ENCODE results near the gene CHD2.
A peak's percentile ranks its signal among the peaks of the same experiment; 100 is the strongest.
"Not testable (repeated sequence)": the region's sequence is repeated elsewhere in the genome, so short reads cannot be mapped to it uniquely, and the experiment has no call there.

The CHD2 gene

DNA sequence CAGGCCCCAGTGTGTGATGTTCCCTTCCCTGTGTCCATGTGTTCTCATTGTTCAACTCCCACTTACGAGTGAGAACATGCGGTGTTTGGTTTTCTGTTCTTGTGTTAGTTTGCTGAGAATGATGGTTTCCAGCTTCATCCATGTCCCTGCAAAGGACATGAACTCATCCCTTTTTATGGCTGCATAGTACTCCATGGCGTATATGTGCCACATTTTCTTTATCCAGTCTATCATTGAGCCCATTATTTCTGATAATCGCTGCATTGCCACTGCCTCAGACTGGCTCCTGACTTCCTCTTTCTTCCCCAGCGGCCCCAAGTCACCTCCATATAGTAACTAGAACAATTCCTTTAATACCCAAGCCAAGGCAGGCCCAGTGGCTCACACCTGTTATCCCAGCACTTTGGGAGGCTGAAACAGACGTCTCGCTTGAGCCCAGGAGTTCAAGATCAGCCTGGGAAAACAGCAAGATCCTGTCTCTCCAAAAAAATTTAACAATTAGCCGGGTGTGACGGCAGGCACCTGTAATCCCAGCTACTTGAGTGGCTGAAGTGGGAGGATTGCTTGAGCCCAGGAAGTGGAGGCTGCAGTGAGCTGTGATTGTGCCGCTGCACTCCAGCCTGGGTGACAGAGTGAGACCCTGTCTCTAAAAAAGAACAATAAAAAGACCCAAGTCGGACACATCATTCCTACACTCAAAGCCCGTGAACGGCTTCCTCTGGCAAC, 139.6 kb downstream of the CHD2 start:
- not testable (repeated sequence) for H3K9me3 ChIP-seq (ENCODE audit: control insufficient read depth, low read length); H3K27ac ChIP-seq (ENCODE audit: insufficient read depth, low read depth, low read length, poor library complexity, severe bottlenecking); H3K27me3 ChIP-seq (ENCODE audit: control insufficient read depth, insufficient read depth, low read length, poor library complexity, severe bottlenecking); H3K4me3 ChIP-seq (ENCODE audit: insufficient read depth, low read depth, low read length); H3K4me1 ChIP-seq (ENCODE audit: control insufficient read depth, insufficient read depth, low read length)
- 93 to 95% methylated on average over 11 of the region's 13 CpGs for WGBS, 2 experiments
- peaks cover 16% of the 10 kb centered on the region for H3K36me3 ChIP-seq (ENCODE audit: control insufficient read depth, insufficient read depth, low read length)

DNA sequence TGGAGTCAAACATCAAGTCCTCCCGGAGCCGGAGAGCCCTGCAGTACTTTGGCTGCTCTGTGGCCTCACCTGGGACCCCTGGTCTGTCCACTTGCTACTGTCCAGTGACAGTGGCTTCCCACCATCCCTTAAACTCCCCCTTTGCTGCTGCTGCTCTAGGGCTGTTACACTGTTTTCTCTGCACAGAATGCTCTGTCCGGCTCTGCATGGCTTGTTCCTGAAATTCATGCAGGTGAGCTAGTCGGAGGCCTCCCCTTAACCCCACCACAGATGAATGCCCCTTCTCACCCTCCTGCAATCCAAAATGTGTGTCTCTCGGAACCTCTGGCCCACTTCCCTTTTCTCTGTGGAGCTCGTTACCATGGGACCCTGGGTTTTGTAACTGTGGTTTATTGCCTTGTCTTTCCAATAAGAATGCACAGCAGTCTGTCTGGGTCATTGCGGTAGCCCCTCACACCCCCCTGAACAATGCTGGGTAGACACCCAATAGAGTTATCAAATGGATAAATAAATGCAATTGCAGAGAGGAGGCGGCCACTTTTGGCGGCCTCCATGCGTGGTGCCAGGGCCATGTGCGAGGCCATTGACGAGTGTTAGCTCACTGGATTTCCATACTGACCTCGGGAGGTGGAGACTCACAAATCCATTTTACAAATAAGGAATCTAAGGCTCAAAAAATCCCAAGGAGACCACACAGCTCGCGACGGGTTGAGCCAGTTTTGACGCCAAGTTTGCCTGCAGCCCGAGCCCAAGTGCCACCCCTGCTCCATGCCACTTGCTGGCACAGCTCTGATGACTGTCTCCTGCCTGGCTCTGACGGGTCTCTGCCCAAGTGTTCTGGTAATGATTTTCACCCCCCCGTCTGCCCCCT, 140.4 kb downstream of the CHD2 start:
- WGBS, 2 experiments = 94 to 95% methylated on average over 20 of the region's 20 CpGs
- H3K27ac ChIP-seq (ENCODE audit: insufficient read depth, low read depth, low read length, poor library complexity, severe bottlenecking) = no peak overlapping the region
- H3K4me1 ChIP-seq (ENCODE audit: control insufficient read depth, insufficient read depth, low read length) = peaks cover 5% of the 10 kb centered on the region

DNA sequence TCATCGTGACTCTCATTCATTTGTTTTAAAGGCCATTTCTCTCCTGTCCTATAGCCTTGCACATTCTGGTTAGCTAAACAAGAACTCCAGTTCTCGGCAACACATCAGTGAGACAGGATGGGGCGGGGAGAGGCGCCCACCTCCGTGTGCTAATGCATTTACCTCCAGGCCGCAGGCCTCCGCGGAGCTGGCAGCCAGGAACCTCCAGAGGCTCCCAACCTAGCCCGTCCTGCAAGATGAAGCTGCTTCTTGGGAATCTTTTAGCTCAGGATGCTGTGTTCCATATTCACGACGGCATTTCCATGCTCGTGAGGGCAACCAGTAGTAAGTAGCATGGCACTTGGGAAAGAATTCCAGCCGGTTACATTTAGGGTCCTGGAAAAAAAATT, 141.0 kb downstream of the CHD2 start:
- H3K36me3 ChIP-seq (ENCODE audit: control insufficient read depth, insufficient read depth, low read length) = peaks cover 30% of the 10 kb centered on the region
- no peak overlapping the region for H3K27ac ChIP-seq (ENCODE audit: insufficient read depth, low read depth, low read length, poor library complexity, severe bottlenecking)
- WGBS, 2 experiments = 85 to 86% methylated on average over 13 of the region's 13 CpGs
- no peak overlapping the region for H3K4me3 ChIP-seq (ENCODE audit: insufficient read depth, low read depth, low read length)
- no peaks in the 10 kb centered on the region for H3K9me3 ChIP-seq (ENCODE audit: control insufficient read depth, low read length)
- peaks cover 5% of the 10 kb centered on the region for H3K4me1 ChIP-seq (ENCODE audit: control insufficient read depth, insufficient read depth, low read length)
- H3K27me3 ChIP-seq (ENCODE audit: control insufficient read depth, insufficient read depth, low read length, poor library complexity, severe bottlenecking) = no peaks in the 10 kb centered on the region

More for the DNA sequence above, 140.4 kb downstream of the CHD2 start:
- Histone ChIP-seq H3K4me3 (ENCODE audit: insufficient read depth, low read depth, low read length) (no peak overlapping the region), H3K36me3 (ENCODE audit: control insufficient read depth, insufficient read depth, low read length) (peaks cover 24% of the 10 kb centered on the region), H3K27me3 (ENCODE audit: control insufficient read depth, insufficient read depth, low read length, poor library complexity, severe bottlenecking) (no peaks in the 10 kb centered on the region), H3K9me3 (ENCODE audit: control insufficient read depth, low read length) (no peaks in the 10 kb centered on the region)

DNA sequence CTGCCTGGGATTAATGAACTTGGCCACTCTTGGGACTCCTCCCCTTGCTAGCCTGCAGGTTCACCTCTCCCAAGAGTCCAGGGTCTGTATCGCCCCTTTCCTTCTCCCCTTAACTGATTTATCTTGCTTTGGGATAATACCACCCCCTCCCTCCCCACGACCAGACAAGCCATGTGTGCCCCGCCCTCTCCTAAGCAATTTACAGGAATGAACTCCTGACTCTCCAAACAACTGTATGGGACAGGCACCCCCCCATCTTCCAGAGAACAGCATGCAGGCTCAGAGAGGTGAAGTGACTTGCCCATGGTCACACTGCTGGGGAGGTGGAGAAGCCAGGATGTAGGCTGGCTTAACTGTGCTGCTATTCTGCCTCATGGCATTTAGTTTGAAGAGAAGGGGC, 142.1 kb downstream of the CHD2 start:
- peaks cover 41% of the 10 kb centered on the region for H3K36me3 ChIP-seq (ENCODE audit: control insufficient read depth, insufficient read depth, low read length)
- no peak overlapping the region for H3K27ac ChIP-seq (ENCODE audit: insufficient read depth, low read depth, low read length, poor library complexity, severe bottlenecking)
- 63 to 76% methylated on average over 3 of the region's 3 CpGs for WGBS, 2 experiments

DNA sequence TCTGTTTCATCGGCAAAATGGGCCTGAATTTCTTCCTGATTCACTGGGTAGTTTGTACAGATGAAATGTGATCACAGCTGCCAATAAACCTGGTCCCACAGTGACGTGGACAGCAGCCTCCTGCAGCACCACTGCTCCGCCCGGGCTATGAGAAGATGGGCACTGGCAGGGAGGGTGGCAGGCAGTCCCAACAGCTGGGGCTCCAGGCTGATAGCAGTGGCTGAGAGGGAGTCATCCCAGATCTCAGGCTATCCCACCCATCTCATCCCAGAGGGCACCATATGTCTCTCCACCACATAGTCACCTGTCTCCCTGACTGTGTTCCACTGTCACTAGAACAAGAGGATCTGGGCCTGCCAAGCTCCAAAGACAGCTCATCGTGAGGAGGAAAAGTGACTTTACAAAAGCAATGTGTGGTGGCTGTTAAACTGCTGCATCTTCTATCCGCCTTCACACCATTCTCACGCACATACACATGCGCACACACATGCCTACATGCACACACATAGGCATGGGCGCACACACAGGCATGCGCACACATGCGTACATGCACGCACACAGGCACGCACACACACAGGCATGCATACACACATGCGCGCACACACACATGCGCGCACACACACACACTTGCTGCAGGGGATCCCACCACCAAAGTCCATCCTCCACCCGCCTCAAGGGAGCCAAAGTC, 142.7 kb downstream of the CHD2 start:
- H3K27me3 ChIP-seq (ENCODE audit: control insufficient read depth, insufficient read depth, low read length, poor library complexity, severe bottlenecking) = no peaks in the 10 kb centered on the region
- no peak overlapping the region for H3K27ac ChIP-seq (ENCODE audit: insufficient read depth, low read depth, low read length, poor library complexity, severe bottlenecking)
- peaks cover 47% of the 10 kb centered on the region for H3K36me3 ChIP-seq (ENCODE audit: control insufficient read depth, insufficient read depth, low read length)
- no peaks in the 10 kb centered on the region for H3K9me3 ChIP-seq (ENCODE audit: control insufficient read depth, low read length)
- 88 to 91% methylated on average over 18 of the region's 18 CpGs for WGBS, 2 experiments
- H3K4me1 ChIP-seq (ENCODE audit: control insufficient read depth, insufficient read depth, low read length) = no peaks in the 10 kb centered on the region
- H3K4me3 ChIP-seq (ENCODE audit: insufficient read depth, low read depth, low read length) = no peak overlapping the region

More for the DNA sequence above, 142.1 kb downstream of the CHD2 start:
- no peak overlapping the region for H3K4me3 ChIP-seq (ENCODE audit: insufficient read depth, low read depth, low read length)
- H3K4me1 ChIP-seq (ENCODE audit: control insufficient read depth, insufficient read depth, low read length) = no peaks in the 10 kb centered on the region
- H3K9me3 ChIP-seq (ENCODE audit: control insufficient read depth, low read length) = no peaks in the 10 kb centered on the region
- H3K27me3 ChIP-seq (ENCODE audit: control insufficient read depth, insufficient read depth, low read length, poor library complexity, severe bottlenecking) = no peaks in the 10 kb centered on the region

DNA sequence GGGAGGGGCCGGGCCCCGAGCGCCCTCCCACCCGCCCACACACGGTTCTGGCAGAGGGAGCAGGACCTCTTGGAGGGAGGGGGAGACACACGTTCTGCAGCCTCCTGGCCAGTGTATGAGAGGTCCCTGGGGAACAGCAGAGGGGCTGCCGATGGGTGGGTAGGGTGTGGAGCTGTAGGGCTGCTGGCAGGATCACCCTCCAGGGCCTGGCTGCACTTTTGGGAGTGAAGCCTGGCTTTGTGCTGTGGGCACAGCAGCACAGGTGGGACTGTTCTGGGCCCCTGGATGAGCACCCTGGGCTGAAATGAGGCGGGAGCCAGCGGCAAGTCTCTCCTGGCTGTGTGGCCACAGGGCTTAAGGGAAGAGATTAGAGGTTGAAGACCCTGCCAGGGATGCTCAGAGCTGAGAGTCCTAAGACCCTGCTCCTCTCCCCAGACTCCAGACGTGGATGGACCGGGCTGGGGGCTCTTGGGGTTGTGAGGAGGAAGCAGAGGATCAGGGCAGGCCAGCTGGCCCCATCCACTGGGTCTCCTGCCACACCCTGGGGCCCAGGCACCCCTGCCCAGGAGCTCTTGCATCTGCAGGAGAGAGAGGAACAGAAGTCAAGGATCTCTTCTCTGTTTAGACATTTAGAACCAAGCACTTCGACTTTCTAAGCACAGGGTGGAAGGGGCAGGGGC, 143.6 kb downstream of the CHD2 start:
- Histone ChIP-seq H3K4me3 (ENCODE audit: insufficient read depth, low read depth, low read length) (no peak overlapping the region), H3K9me3 (ENCODE audit: control insufficient read depth, low read length) (no peaks in the 10 kb centered on the region), H3K27ac (ENCODE audit: insufficient read depth, low read depth, low read length, poor library complexity, severe bottlenecking) (peak overlapping the region; percentile 45), H3K36me3 (ENCODE audit: control insufficient read depth, insufficient read depth, low read length) (peaks cover 52% of the 10 kb centered on the region), H3K27me3 (ENCODE audit: control insufficient read depth, insufficient read depth, low read length, poor library complexity, severe bottlenecking) (no peaks in the 10 kb centered on the region), H3K4me1 (ENCODE audit: control insufficient read depth, insufficient read depth, low read length) (no peaks in the 10 kb centered on the region)
- WGBS, 2 experiments = 84 to 87% methylated on average over 12 of the region's 12 CpGs

DNA sequence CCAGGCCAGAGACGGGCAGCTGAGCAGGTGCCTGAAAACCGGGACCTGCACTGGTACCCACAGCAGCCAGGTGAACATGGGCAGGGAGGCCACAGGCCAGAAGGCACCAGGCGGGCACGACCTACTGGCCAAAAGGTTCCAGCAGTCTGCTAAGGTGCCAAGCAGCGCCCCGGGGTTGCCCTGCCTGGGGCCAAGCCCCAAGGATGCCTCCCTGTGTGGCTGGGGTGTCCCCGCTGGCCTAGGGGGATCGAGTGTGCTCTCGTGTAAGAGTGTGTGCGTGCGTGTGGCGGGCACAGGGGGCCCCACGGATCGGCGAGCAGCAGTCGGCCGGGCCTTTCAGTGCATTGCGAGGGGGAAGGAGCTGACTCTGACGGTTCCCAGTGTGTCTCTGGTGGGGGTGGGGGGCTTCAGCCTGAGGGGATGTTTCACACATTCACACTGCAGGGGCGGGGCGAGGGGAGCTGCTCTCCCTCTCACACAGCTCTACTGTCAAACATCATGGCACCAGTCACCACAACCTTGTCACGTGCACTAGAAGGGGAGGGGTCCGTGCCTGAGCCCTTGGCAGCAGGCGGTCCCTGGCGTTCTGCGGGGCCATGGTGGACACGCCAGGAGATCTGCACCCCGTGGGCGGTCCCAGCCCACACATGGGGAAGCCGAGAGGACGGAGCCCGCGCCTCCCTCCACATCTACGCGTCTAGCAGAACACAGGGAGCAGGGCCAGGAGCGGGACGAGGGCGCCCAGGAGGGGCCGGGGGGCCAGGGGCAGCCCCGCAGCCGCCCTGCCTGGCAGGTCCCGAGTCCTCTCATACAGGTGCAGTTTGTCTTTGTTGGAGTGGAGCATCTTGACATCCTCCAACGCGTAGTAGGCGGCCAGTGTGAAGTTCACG, 144.4 kb downstream of the CHD2 start:
- Histone ChIP-seq H3K27ac (ENCODE audit: insufficient read depth, low read depth, low read length, poor library complexity, severe bottlenecking) (no peak overlapping the region), H3K9me3 (ENCODE audit: control insufficient read depth, low read length) (no peaks in the 10 kb centered on the region), H3K27me3 (ENCODE audit: control insufficient read depth, insufficient read depth, low read length, poor library complexity, severe bottlenecking) (no peaks in the 10 kb centered on the region), H3K4me3 (ENCODE audit: insufficient read depth, low read depth, low read length) (no peak overlapping the region), H3K4me1 (ENCODE audit: control insufficient read depth, insufficient read depth, low read length) (no peaks in the 10 kb centered on the region), H3K36me3 (ENCODE audit: control insufficient read depth, insufficient read depth, low read length) (peaks cover 60% of the 10 kb centered on the region)
- WGBS, 2 experiments = 92% methylated on average over 46 of the region's 46 CpGs

DNA sequence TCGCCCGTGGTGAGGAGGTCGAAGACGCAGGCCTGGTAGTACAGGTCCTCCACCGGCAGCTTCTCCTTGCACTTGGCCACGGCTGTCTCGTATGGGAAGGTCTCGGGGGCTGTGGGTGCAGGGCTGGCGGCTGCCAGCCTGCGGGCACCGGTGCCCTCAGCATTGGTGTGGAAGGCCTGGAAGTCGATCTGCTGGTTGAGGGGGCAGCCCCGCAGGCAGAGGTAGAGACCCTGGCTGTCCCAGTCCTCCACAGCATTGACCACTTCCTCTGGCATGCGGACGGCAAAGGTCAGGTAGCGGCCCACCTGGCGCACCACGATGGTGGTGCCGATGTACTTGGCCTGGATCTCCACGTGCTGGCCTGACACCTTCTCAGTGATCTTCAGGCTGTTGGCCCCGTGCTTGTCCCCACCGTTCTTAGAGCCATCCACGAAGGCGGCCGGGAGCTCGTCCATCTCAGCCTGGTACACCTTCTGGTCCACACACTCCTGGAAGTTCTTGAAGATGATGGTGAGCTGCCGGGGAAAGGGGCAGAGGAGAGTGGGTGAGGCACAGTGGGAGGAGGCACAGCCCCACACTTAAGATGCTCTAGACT, 145.2 kb downstream of the CHD2 start:
- H3K27ac ChIP-seq (ENCODE audit: insufficient read depth, low read depth, low read length, poor library complexity, severe bottlenecking) = peak overlapping the region; percentile 20
- H3K4me3 ChIP-seq (ENCODE audit: insufficient read depth, low read depth, low read length) = no peak overlapping the region
- H3K27me3 ChIP-seq (ENCODE audit: control insufficient read depth, insufficient read depth, low read length, poor library complexity, severe bottlenecking) = no peaks in the 10 kb centered on the region
- WGBS, 2 experiments = 96 to 97% methylated on average over 27 of the region's 27 CpGs
- H3K36me3 ChIP-seq (ENCODE audit: control insufficient read depth, insufficient read depth, low read length) = peaks cover 67% of the 10 kb centered on the region
- no peaks in the 10 kb centered on the region for H3K4me1 ChIP-seq (ENCODE audit: control insufficient read depth, insufficient read depth, low read length)
- H3K9me3 ChIP-seq (ENCODE audit: control insufficient read depth, low read length) = no peaks in the 10 kb centered on the region

- Histone ChIP-seq H3K27ac (ENCODE audit: insufficient read depth, low read depth, low read length, poor library complexity, severe bottlenecking) (no peak overlapping the region), H3K4me3 (ENCODE audit: insufficient read depth, low read depth, low read length) (no peak overlapping the region), H3K4me1 (ENCODE audit: control insufficient read depth, insufficient read depth, low read length) (no peaks in the 10 kb centered on the region), H3K27me3 (ENCODE audit: control insufficient read depth, insufficient read depth, low read length, poor library complexity, severe bottlenecking) (no peaks in the 10 kb centered on the region), H3K36me3 (ENCODE audit: control insufficient read depth, insufficient read depth, low read length) (peaks cover 75% of the 10 kb centered on the region), H3K9me3 (ENCODE audit: control insufficient read depth, low read length) (no peaks in the 10 kb centered on the region)
- WGBS, 2 experiments = 96 to 97% methylated on average over 4 of the region's 4 CpGs
Observed at GRCh38 chr15:93046120-93046519, 146.0 kb downstream of the CHD2 start.

All from ectodermal cell (in vitro differentiated cells).